ENCODE data around the gene SKAP2. TPM values are rescaled to one million over a fixed set of nuclear protein-coding genes. Genes with fewer than 3 reads are reported as not detected.

Gene SKAP2
- total RNA-seq, 1 donor from 2014 or later: 46.4 TPM

DNA sequence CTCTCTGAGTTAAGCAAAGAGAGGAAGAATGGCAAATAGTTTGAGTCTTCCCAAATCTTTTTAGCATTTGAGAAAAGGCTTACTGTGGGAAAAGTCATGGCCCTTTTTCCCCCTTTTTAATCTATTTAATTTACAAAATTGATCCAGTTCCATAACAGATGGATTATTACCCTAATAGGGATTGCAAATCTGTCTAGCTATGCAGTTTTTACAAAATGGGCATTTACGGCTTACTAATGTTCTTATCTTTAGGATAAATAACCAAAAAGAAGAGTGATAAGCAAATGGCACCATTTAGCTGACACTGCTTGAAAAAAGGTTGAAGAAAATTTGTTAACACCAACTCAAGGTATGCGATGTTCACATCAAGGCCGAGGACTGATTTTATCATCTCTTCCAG, 169.7 kb downstream of the SKAP2 start:
- DNase-seq (ENCODE audit: low spot score, unreplicated experiment): no peak
- no peaks in the 10 kb centered on the region for H3K27me3 Mint-ChIP-seq
- no peaks in the 10 kb centered on the region for H3K9me3 Mint-ChIP-seq (ENCODE audit: low read depth)
- H3K27ac Mint-ChIP-seq: no peak overlapping the region
- no peak for TF ChIP-seq CTCF (IDR thresholded peaks at IDR 0.05; ENCODE audit: unreplicated experiment)
- no peaks in the 10 kb centered on the region for H3K36me3 Mint-ChIP-seq (ENCODE audit: insufficient read depth)
- H3K4me3 Mint-ChIP-seq (ENCODE audit: low read depth): no peak overlapping the region
- peaks cover 15% of the 10 kb centered on the region for H3K4me1 Mint-ChIP-seq (ENCODE audit: low read depth)

GRCh38 chr7:26694141-26694540, 170.2 kb downstream of the SKAP2 start:
- no peaks in the 10 kb centered on the region for H3K36me3 Mint-ChIP-seq (ENCODE audit: insufficient read depth)
- H3K4me1 Mint-ChIP-seq (ENCODE audit: low read depth): peaks cover 20% of the 10 kb centered on the region
- H3K27ac Mint-ChIP-seq: no peak overlapping the region
- no peaks in the 10 kb centered on the region for H3K9me3 Mint-ChIP-seq (ENCODE audit: low read depth)
- H3K4me3 Mint-ChIP-seq (ENCODE audit: low read depth): no peak overlapping the region
- no peak for DNase-seq (ENCODE audit: low spot score, unreplicated experiment)
- H3K27me3 Mint-ChIP-seq: no peaks in the 10 kb centered on the region
- no peak for TF ChIP-seq CTCF (IDR thresholded peaks at IDR 0.05; ENCODE audit: unreplicated experiment)

DNA sequence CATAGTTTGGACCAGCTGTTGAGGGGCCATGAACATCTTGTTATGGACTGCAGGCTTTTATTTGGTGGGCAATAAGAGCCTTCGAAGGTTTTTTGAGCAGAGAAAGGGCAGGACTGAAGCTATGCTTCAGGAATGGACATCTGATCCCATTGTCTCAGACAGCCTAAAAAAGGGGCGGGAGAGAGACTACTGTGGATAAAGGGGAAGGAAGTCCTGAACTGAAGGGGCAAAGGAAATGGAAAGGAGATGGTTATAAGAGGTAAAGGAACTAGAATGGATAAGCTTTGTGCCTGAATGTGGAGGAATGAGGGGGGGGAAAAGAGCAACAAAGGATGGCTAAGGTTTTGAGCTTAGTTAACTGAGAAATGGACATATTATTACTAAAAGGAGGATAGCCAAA, 172.5 kb downstream of the SKAP2 start:
- H3K27me3 Mint-ChIP-seq: no peaks in the 10 kb centered on the region
- no peak overlapping the region for H3K4me3 Mint-ChIP-seq (ENCODE audit: low read depth)
- H3K27ac Mint-ChIP-seq: no peak overlapping the region
- peaks cover 28% of the 10 kb centered on the region for H3K4me1 Mint-ChIP-seq (ENCODE audit: low read depth)
- H3K36me3 Mint-ChIP-seq (ENCODE audit: insufficient read depth): no peaks in the 10 kb centered on the region
- no peaks in the 10 kb centered on the region for H3K9me3 Mint-ChIP-seq (ENCODE audit: low read depth)
- no peak for TF ChIP-seq CTCF (IDR thresholded peaks at IDR 0.05; ENCODE audit: unreplicated experiment)
- DNase-seq (ENCODE audit: low spot score, unreplicated experiment): no peak

GRCh38 chr7:26691406-26691805, 173.0 kb downstream of the SKAP2 start:
- Mint-ChIP-seq H3K4me1 (ENCODE audit: low read depth) (peaks cover 31% of the 10 kb centered on the region), H3K27me3 (no peaks in the 10 kb centered on the region), H3K36me3 (ENCODE audit: insufficient read depth) (no peaks in the 10 kb centered on the region), H3K27ac (no peak overlapping the region), H3K4me3 (ENCODE audit: low read depth) (no peak overlapping the region), H3K9me3 (ENCODE audit: low read depth) (no peaks in the 10 kb centered on the region)
- no peak for DNase-seq (ENCODE audit: low spot score, unreplicated experiment)
- TF ChIP-seq CTCF (IDR thresholded peaks at IDR 0.05; ENCODE audit: unreplicated experiment): no peak

GRCh38 chr7:26690135-26690805, 174.1 kb downstream of the SKAP2 start:
- Mint-ChIP-seq H3K27ac (no peak overlapping the region), H3K4me3 (ENCODE audit: low read depth) (no peak overlapping the region), H3K9me3 (ENCODE audit: low read depth) (no peaks in the 10 kb centered on the region), H3K4me1 (ENCODE audit: low read depth) (peaks cover 32% of the 10 kb centered on the region), H3K27me3 (no peaks in the 10 kb centered on the region), H3K36me3 (ENCODE audit: insufficient read depth) (no peaks in the 10 kb centered on the region)
- no peak for DNase-seq (ENCODE audit: low spot score, unreplicated experiment)
- no peak for TF ChIP-seq CTCF (IDR thresholded peaks at IDR 0.05; ENCODE audit: unreplicated experiment)
